Left lung (tissue), 10 donors: ENCODE measurements around the gene LRRC49. TPM values are rescaled to one million over a fixed set of nuclear protein-coding genes. Genes with fewer than 3 reads are reported as not detected.

Experiments
- ATAC-seq: fragments of 200-7000 bp; cut with Tn5 transposase; one replicate; pipeline ENCODE4 v1.9.1; 2020; ENCODE audit warnings: moderate library complexity
- DNase-seq, 4 donors: peaks; one replicate each; pipeline ENCODE4 v3.0.0-alpha.2; 2013 to 2020
- H3K27ac ChIP-seq, 2 donors: fragments of 200-600 bp; sonication (generic) in 1 of 2; one replicate each; pipeline versions ENCODE4 v1.5.0 to v1.8.0; 2020 to 2021
- H3K27me3 ChIP-seq, 2 donors: fragments of 200-600 bp; sonication (generic) in 1 of 2; one replicate each; pipeline versions ENCODE4 v1.5.0 to v1.8.0; 2020 to 2021
- H3K36me3 ChIP-seq, 2 donors: fragments of 200-600 bp; sonication (generic) in 1 of 2; one replicate each; pipeline versions ENCODE4 v1.5.0 to v1.8.0; 2020 to 2021
- H3K4me1 ChIP-seq, 2 donors: fragments of 200-600 bp; one replicate each; pipeline ENCODE4 v1.8.0; 2021
- H3K4me3 ChIP-seq, 2 donors: fragments of 200-600 bp; sonication (generic) in 1 of 2; one replicate each; pipeline versions ENCODE4 v1.5.0 to v1.8.0; 2020 to 2021; ENCODE audit warnings: mild to moderate bottlenecking in 1 of 2
- H3K9me3 ChIP-seq, 2 donors: fragments of 200-600 bp; sonication (generic) in 1 of 2; one replicate each; pipeline versions ENCODE4 v1.5.0 to v1.8.0; 2020 to 2021
- intact Hi-C, 2 donors: fragments of 100-400 bp; cut with DNase I; formaldehyde crosslinking; loops; one replicate each; pipeline versions ENCODE4 v1.11.2 to v1.14.2; 2022
- polyA plus RNA-seq, 6 donors: library from polyadenylated mRNA; unstranded; fragments of 120-200 nt; gene quantifications; one replicate each; pipeline ENCODE4 v1.2.1, GENCODE V29; 2013; ENCODE audit not compliant: insufficient read length in 6 of 6
- total RNA-seq, 2 donors: library from RNA; stranded (reverse); fragmentation: NEBNext Ultra II Directional; extraction: Animal tissue kit (Norgen Biotek cat#: 25700); gene quantifications; one replicate each; pipeline ENCODE4 v1.2.1, GENCODE V29; 2021
- TF ChIP-seq, protein P1 (sequence below), 2 donors: fragments of 200-600 bp; sonication (generic) in 1 of 2; IDR thresholded peaks; one replicate each; pipeline versions ENCODE4 v1.5.0 to v1.8.0; 2021; ENCODE audit warnings: antibody characterized with exemption in 2 of 2
- donor health status: DM: no; HTN: yes; CAD: no.
- donor health status: DM: no; HTN: no; CAD: no.

LRRC49 gene
- total and polyA plus RNA-seq, 8 donors: 4.2 to 24.1 (median 19.4) TPM

- TF ChIP-seq, protein P1, sequence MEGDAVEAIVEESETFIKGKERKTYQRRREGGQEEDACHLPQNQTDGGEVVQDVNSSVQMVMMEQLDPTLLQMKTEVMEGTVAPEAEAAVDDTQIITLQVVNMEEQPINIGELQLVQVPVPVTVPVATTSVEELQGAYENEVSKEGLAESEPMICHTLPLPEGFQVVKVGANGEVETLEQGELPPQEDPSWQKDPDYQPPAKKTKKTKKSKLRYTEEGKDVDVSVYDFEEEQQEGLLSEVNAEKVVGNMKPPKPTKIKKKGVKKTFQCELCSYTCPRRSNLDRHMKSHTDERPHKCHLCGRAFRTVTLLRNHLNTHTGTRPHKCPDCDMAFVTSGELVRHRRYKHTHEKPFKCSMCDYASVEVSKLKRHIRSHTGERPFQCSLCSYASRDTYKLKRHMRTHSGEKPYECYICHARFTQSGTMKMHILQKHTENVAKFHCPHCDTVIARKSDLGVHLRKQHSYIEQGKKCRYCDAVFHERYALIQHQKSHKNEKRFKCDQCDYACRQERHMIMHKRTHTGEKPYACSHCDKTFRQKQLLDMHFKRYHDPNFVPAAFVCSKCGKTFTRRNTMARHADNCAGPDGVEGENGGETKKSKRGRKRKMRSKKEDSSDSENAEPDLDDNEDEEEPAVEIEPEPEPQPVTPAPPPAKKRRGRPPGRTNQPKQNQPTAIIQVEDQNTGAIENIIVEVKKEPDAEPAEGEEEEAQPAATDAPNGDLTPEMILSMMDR (IDR thresholded peaks at IDR 0.05): no peak
- Histone ChIP-seq H3K36me3 (no peaks in the 10 kb centered on the region), H3K4me1 (no peaks in the 10 kb centered on the region), H3K4me3 (no peak overlapping the region), H3K27ac (no peak overlapping the region), H3K9me3 (no peaks in the 10 kb centered on the region), H3K27me3 (no peaks in the 10 kb centered on the region)
- DNase-seq (no peak), ATAC-seq (no peak)
- intact Hi-C loops: no loop called here
Measured at GRCh38 chr15:71008250-71008870, 115.7 kb downstream of the LRRC49 start.

DNA sequence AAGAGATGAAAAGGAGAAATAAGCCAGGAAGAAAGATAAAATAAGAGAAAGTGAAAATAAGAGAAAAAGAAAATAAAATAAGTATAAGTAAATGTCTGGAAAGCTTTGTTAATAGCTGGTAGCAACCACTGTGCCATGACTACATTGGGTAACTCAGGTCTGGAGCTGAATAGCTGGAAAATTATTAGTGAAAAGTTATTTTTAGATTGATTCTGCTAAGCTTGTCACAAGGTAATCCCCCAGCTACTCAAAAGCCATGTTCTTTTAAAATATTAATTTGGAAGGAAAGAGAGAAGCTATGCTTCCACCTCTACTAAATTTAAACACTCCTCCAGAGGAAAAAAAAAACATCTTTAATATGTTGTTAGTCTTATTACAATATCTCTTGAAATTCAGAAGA, 117.8 kb downstream of the LRRC49 start:
- TF ChIP-seq, protein P1 (IDR thresholded peaks at IDR 0.05): no peak
- no peaks in the 10 kb centered on the region for H3K36me3 ChIP-seq
- intact Hi-C loops: no loop called here
- H3K27ac ChIP-seq: no peak overlapping the region
- no peaks in the 10 kb centered on the region for H3K9me3 ChIP-seq
- DNase-seq (no peak), ATAC-seq (no peak)
- H3K4me1 ChIP-seq: no peaks in the 10 kb centered on the region
- H3K4me3 ChIP-seq: no peak overlapping the region
- H3K27me3 ChIP-seq: no peaks in the 10 kb centered on the region

DNA sequence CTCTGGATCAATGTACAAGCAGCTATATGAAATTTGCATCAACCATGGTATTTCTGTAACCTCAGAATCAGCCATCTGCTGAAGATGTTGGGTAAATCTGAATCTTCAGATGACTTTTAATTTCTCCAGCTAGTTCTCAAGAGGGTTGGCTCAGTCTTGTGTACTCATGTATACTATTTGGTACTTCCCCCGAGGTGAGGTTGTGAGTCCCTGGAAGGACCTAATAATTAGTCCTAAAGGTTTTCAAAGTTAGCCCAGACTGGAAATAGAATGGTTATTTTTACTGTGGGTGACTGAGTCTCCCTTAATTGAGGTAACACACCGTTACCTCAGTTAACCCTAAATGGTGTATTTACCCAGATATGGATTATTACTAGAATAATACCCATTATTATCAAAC, 118.4 kb downstream of the LRRC49 start:
- TF ChIP-seq, protein P1 (IDR thresholded peaks at IDR 0.05): no peak
- Histone ChIP-seq H3K27me3 (no peaks in the 10 kb centered on the region), H3K27ac (no peak overlapping the region), H3K4me3 (no peak overlapping the region), H3K4me1 (no peaks in the 10 kb centered on the region), H3K9me3 (no peaks in the 10 kb centered on the region), H3K36me3 (no peaks in the 10 kb centered on the region)
- ATAC-seq: no peak
- intact Hi-C loops: no loop called here
- no peak for DNase-seq

- no peaks in the 10 kb centered on the region for H3K4me1 ChIP-seq
- no peaks in the 10 kb centered on the region for H3K9me3 ChIP-seq
- no peaks in the 10 kb centered on the region for H3K36me3 ChIP-seq
- no peak overlapping the region for H3K27ac ChIP-seq
- DNase-seq: peak in 2 of 4 donors; percentile 20 to 51
- intact Hi-C loops: no loop called here
- no peaks in the 10 kb centered on the region for H3K27me3 ChIP-seq
- TF ChIP-seq, protein P1 (IDR thresholded peaks at IDR 0.05): peak; percentile 54 to 76
- H3K4me3 ChIP-seq: no peak overlapping the region
- ATAC-seq: peak; percentile 93
Measured at GRCh38 chr15:71011503-71012155, 119.0 kb downstream of the LRRC49 start.

GRCh38 chr15:71013446-71013845, 120.8 kb downstream of the LRRC49 start:
- no peak overlapping the region for H3K27ac ChIP-seq
- ATAC-seq (no peak), DNase-seq (no peak)
- no peaks in the 10 kb centered on the region for H3K36me3 ChIP-seq
- H3K4me1 ChIP-seq: no peaks in the 10 kb centered on the region
- TF ChIP-seq, protein P1 (IDR thresholded peaks at IDR 0.05): no peak
- H3K27me3 ChIP-seq: no peaks in the 10 kb centered on the region
- intact Hi-C loops: no loop called here
- no peak overlapping the region for H3K4me3 ChIP-seq
- H3K9me3 ChIP-seq: no peaks in the 10 kb centered on the region
